GM18511 (cell line): Measurements from ENCODE around the gene SNRPD2.

Source experiments
- ATAC-seq: cut with Tn5 transposase; IDR thresholded peaks from one replicate; pipeline ENCODE4 v1.9.1; 2021; ENCODE audit warnings: mild to moderate bottlenecking, moderate library complexity; ENCODE audit not compliant: unreplicated experiment

The SNRPD2 gene

DNA sequence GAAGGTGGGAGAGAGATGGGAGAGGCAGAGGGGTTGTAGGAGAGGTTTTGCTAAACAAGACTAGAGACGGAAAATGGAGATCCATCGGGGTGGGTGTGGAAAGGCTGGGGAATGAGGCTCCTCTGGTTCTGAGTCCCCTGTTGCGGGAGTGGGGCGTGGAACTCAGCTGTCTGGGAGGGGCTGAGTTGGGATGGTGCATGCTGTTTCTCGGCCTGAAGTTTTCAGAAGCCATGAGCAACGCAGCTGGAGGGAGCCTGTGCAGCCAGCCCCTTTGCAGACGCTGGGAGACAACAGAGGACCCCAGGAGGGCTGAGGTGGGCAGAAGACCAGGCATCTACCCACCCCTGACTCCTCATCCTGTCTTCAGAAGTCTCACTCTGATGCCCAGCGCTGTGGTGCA lies 31.1 kb downstream of the SNRPD2 start:
- ATAC-seq, result no peak

DNA sequence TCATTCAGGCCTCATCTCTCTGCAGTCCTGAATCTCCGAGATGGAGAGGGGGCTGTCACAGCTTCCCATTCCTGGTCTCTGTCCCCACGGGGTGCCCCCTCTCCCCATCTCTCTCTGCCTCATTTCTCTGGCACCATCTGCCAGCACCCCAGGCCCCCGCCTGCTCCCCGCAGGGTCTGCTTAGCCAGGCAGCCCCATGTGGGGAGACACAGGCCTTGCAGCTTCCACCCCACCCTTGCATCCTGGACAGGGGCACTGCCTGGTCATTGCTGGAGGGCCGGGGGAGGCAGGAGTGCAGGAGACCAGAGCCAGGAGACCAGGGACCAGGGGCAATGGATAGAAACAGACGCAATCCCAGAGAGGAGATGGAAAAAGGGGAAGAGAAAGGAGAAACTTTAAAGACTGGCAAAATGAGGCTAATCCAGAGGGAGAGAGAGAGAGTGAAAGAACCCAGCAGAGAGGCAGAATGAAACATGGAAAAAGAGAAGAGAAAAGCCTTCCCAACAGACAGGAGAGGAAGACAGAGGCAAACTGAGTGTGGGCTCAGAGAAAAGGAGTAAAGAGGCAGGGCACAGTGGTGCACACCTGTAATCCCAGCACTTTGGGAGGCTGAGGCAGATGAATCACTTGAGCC lies 32.5 kb downstream of the SNRPD2 start:
- no peak for ATAC-seq

DNA sequence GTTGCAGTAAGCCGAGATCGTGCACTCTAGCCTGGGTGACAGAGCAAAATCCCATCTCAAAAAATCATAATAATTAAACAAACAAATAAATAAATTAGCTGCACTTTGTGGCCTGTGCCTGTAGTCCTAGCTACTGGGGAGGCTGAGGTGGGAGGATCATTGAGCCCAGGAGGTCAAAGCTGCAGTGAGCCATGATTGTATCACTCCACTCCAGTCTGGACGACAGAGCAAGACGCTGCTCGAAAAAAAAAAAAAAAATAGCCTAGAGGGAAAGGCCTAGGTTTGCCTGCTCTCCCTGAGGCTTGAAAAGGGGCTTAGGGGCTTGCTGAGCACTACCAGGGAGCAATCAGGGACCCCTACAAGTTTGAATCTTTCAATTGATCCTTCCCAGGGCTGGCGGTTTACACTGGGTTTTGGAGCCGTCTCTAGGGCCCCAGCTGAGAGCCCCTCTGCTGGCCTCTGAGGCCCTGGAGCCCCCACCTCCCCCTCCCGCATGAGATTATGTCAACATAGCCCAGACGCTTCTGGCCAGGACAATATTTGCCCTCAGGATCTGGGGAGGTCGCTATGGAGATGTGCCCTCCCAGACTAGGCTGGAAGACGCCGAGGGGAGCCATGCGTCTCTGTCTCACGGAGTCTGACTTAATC lies 34.1 kb downstream of the SNRPD2 start:
- ATAC-seq, result no peak

DNA sequence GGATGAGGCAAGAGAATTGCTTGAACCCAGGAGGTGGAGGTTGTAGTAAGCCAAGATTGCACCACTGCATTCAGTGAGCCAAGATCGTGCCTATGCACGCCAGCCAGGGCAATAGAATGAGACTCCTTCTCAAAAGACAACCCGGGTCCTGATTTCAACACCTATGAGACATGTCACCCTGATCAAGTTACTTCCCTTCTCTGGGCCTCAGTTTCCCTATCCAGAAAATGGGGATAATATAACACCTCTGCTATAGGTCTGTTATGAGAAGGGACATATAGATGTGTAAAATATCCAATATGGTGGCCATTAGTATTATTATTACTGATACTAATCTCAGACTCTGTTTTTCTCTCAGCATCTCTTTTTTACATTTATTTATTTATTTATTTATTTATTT lies 36.7 kb downstream of the SNRPD2 start:
- ATAC-seq, result no peak

DNA sequence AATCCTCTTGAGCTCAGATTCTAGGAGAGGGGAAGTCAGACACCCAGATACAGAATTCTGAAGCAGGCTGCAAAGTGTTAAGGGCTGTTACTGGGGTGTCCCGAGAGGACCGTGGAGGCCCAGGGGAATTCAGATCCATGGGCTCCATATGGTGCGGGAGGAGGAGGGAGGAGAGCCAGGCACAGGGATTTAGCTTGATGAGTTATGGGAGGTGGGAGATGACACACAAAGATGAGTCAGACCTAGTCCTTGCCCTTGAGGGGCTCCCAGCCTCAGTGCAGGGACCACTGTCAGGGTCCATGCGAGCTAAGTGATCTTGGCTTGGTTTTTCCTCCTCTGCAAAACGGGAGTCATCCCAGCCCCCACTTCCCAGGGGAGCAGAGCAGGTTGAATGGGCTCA lies 38.1 kb downstream of the SNRPD2 start:
- no peak for ATAC-seq

DNA sequence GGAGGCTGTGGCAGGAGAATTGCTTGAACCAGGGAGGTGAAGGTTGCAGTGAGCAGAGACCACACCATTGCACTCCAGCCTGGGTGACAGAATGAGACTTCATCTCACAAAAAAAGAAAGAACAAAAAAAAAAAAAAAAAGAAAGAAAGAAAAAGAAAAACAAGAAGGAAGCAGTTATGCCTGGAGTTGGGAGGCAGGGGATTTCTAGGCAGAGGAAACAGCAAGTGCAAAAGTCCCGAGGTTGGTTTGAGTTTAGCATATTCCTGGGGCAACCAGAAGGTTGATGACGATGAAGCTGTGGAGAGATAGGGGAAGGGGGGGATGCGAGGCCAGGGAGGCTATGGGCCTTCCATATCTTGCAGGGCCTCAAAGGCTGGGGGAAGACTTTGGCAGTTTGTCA lies 41.0 kb downstream of the SNRPD2 start:
- ATAC-seq, result no peak

DNA sequence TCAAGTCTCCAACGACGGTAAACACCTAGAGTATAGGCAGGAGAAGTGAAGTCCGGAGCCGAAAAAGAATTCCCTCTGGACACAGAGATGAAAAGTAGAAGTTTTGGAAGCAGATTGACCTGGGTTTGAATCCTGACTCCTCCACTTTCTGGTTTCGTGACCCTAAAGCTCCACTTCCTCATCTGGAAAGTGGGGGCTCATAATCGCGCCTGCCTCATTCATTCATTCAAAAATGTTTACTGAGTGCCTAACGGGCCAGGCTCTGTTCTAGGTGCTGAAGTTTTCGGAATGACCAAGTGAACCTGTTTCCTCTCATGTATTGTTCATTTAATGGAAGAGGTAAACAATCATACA lies 45.4 kb downstream of the SNRPD2 start:
- ATAC-seq, result no peak

DNA sequence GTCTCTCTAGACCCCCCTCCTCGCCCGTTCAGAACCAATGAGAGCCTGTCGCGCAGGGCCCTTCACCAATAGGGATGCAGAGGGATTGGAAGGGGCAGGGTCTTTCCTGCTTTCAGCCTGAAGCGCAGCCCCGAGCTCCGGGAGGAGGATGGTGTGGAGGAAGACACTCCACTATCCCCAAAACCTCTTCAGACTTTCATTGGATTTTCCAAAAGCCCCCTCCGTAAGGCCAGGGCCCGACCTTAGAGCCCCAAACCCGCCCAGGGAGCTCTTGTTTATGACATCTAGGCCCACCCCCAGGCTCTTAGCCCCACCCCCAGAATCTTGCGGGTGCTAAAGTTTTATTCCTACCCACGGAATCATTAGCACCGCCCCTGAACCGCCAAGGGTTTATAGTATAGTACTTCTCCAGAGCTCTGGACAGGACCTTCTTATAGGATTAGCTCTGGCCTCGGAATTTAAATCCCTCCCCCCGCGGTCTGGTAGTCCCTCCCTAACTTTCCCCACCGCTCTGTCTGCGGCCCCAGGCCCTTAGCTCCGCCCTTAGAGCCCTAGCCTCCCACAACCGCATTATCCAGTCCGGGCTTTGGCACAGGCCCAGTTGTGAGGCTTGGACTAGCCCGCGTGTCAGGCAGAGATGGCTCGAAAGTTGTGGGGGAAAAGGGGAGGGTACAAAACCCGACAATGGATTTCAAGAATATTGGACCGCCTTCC lies 46.0 kb downstream of the SNRPD2 start:
- ATAC-seq, result peak; percentile 41

DNA sequence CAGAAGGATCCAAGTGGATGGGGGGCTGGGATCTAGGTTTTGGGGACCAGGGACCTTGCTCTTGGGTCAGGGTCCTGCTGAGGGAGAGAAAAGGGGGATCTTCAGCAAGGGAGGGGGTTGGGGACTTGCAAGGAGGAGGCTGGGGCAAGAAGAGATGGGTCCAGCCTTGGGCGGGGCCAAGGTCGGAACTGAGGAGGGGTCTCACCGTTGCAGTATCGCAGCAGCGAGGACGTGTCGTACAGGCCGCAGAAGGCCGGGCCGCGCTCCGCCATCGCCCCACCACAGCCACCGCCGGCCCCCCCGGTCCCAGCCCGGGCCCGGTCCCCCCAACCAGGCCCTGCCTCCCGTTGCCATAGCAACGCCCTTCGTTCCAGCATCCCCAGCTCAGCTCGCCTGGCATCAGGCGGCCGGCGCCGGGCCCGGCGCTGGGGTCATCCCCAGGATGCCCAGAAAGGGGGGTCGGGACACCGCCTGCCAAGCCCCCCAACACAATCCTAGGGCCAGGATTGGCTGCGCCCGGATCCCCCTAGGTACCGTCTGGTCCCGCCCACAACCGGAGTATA lies 46.6 kb downstream of the SNRPD2 start:
- ATAC-seq, result no peak

DNA sequence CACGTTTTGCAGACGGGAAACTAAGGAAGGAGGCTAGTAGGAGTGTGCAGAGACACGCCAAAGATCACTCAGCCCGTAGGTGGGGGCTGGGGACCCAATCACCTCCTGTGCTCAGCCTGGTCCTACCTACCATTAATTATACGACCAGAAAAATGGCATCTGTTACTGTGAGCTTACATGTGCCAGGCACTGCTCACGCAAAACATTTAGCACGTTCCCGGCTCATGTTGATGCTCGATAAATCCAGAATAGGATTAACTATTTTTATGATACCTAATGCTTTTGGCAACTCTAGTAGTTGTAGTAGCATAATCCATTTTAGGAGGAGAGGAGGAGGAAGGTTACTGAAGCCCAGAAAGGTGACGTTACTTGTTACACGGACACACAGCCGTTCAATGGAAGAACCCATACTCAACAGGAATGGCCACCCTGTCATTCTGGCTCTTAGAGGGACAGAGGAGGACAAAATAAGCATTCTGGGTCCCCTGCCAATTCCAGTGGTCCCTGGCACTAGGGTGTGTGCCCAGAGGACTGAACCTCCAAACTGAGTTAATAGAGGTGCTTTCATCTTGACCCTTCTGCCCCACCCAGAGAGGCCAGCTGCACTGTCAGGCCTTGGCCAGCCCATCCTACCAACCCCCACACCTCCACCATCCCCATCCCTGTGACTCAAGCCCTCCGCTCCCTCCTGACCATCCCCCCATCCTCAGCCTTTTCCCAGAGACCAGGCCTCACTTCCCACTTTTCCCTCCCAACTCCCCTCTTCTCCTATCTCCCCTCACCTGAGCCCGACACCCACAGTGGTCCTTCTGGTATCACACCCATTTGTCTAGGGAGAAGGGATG lies 47.6 kb downstream of the SNRPD2 start:
- ATAC-seq, result no peak

DNA sequence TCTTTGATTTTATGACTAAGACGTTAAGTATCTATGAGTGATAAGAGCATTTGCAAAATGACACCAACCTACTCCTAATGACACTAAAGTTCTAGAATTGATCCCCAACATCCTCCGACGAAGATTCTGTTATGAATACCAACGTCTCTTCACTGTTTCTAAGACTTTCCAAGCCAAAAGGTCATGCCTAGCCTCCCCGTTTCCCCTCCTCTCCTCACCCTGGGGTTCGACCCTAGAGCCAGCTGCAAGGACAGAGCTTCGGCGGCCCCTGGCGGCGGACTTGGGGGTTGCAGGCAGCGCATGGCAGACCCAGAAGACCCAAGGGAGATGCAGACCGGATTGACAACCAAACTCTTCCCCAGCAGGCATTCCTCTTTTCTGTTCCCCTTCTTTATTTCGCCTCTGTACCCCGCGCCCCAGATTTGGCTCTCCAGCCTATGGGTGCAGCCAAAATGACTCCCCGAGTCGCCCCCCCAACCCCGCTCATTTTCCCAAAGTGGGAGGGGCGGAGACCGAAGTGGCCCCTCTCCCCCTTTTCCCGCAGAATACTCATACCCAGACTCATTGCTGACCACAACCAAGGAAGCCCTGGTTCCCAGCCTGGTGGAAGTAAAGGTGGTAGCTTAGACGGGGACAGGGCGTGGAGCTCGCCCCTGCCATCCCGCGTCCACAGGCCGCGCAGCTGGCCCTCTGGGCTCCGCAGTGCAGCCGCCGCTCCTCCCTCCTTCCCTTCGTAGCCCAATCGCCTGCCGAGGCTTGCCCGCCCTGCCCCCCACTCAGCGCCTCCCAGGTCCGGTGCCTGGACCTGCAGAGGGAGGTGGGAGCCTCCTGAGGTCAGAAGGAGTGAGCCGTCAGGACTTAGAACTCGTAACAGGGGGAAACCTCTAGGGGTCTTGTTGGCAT lies 48.5 kb downstream of the SNRPD2 start:
- ATAC-seq, result no peak

DNA sequence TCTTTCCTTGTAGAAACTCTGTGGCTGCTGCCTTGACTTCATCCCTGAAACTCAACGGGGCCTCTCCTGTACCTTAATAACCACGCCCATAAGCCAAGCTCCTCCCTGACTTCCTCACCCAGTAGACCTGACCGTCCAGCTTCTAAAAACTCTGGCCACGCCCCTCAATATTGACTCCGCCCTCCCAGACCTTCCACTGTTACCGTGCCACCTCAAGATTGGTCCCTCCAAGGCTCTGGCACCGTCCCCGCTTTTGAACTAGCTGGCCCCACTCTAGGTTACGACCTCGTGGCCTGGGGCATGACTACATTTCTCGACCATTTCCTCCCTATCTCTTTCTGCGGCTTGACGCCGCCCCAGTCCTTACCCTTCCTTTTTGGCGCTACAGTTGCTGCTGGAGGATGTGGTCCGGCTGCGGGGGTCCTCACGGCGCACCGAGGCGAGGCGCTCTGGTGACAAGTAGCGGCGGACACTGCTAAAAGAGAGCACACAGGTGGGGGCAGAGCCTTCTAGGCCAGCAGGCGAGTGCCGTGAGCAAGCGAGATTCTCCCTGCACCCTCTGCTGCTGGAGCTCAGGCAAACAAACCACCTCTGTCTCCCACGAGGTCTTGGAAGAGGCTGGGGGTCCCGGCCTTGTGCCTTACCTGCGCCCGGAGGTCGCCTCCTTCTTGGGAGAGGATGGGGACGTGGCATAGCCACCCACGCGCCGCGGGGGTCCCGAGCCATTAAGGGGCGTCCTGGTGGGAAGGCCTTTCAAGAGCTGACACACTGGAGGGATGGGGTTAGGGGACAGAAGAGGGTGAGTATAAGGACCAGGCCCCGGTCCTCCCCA lies 50.3 kb downstream of the SNRPD2 start:
- peak; percentile 40 for ATAC-seq

DNA sequence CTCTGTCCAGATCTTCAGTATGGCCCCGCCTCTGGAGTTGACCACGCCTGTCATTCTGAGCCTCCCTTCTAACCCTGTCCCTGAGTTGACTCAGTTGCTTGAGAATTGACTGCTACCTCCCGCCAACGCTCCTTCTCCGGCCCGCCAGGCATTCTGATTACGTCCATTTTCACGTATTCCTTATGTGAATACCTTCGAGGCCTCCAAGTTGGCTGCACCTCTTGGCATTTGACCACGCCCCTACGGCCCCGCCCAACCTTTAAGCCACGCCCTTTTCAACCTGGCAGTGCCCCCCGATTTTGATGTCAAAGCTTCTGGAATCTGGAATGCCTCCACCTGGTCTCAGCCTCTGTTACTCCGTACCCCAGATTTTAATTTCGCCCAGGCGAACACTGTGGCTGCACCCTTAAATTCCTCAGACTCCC lies 50.9 kb downstream of the SNRPD2 start:
- no peak for ATAC-seq

DNA sequence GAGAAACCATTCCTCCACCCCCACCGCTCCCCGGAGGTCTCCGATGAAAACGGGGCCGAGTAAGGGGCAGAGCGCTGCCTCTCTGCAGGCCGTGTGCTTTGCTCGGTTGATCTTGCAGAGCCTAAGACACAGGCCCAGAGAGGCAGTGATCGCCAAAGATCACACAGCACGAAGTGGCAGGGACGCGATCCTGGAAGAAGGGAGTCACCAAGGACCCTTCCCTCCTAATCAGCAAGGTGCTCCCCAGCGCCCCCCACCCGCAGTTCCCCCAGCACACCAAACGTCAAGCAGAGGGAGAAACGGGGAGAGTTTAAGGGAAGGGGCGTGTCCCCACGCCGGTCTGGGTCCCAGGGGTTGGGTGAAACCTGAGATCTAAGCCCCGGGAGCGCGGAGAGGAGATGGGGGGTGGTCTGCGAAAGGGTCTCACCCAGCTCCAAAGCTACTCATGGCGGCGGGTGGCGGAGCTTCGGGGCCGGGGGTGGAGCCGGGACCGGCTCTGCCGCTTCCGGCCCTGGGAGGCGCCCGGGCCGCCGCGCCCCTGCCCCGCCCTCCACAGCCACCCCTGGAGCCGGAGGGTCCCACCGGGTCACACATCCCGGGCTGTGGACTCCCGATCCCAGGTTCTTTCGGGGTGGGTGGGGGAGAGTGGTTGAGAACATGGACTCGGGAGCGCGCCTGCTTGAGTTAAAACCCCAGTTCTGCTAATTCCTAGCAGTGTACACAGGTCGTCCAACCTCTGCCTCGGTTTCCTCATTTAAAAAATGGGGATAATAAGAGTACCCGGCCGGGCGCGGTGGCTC lies 52.6 kb downstream of the SNRPD2 start, which contains the start of gene EML2:
EML2 (minus strand) TSS at position 468 of the 800 bp plus-strand sequence; CDS start at position 447, 21 bp downstream.
- ATAC-seq, result no peak

DNA sequence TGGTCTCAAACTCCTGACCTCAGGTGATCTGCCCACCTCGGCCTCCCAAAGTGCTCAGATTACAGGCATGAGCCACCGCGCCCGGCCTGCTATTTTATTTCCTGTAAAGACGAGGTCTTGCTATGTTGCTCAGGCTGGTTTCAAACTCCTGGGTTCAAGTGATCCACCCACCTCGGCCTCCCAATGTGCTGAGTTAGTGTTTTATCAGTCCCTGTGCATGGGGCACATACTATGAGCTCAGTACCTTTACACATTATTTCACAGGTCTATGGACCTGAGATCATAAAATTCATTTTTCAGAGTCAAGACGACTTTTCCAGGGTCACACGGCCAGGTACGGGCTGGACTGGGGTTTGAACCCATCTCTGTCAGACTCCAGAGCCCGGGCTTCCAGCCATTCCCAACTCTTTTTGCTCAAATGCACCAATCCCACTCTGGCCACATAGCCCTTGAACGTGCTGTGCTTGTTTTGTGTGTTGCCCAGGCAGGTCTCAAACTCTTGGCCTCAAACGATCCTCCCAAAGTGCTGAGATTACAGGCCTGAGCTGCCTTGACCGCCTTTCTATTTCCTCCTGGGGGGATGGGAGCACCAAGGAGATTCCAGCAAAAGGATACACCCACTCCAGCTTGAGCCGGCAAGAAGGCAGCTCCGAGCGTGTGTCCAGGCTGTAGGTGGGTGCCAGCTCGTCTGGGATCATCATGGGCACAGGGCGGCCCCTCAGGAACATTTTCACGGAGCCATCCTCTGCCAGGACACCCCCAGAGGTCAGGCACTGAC lies 53.7 kb downstream of the SNRPD2 start:
- no peak for ATAC-seq
